CD14-positive monocyte (primary cell): ENCODE measurements around the gene PSMA6. TPM values are rescaled to one million over a fixed set of nuclear protein-coding genes. Genes with fewer than 3 reads are reported as not detected.

ENCODE experiments used
- DNase-seq, 3 donors: peaks; one replicate each; pipeline ENCODE4 v3.0.0-alpha.2; 2011 to 2022
- H2AFZ ChIP-seq: 2 replicates; pipeline ENCODE4 v1.6.0; 2012; ENCODE audit warnings: mild to moderate bottlenecking, low read depth, low read length, inconsistent platforms; ENCODE audit not compliant: insufficient read depth, poor library complexity, severe bottlenecking
- H3K27ac ChIP-seq, 2 donors: 1 replicate in 1 of 2; 2 replicates in 1 of 2; pipeline ENCODE4 v1.5.1; 2012 to 2013; ENCODE audit warnings: low read length in 2 of 2, control low read depth in 1 of 2, inconsistent platforms in 1 of 2, low read depth in 1 of 2, mild to moderate bottlenecking in 1 of 2
- H3K27me3 ChIP-seq, 2 donors: one replicate each; pipeline versions ENCODE4 v1.6.0 to v1.6.1; 2011 to 2013; ENCODE audit warnings: low read length in 2 of 2; ENCODE audit not compliant: control insufficient read depth in 2 of 2, insufficient read depth in 2 of 2
- H3K36me3 ChIP-seq, 2 donors: replicated peaks in 1 of 2; 1 replicate in 1 of 2; 2 replicates in 1 of 2; pipeline versions ENCODE4 v1.5.1 to v1.6.1; 2012 to 2013; ENCODE audit warnings: low read length in 2 of 2, control low read depth in 1 of 2, inconsistent platforms in 1 of 2, mild to moderate bottlenecking in 1 of 2; ENCODE audit not compliant: insufficient read depth in 2 of 2, control insufficient read depth in 1 of 2
- H3K4me1 ChIP-seq, 2 donors: 1 replicate in 1 of 2; 2 replicates in 1 of 2; pipeline versions ENCODE4 v1.5.1 to v1.6.1; 2012 to 2013; ENCODE audit warnings: low read length in 2 of 2, control low read depth in 1 of 2, inconsistent platforms in 1 of 2, mild to moderate bottlenecking in 1 of 2, moderate library complexity in 1 of 2; ENCODE audit not compliant: insufficient read depth in 2 of 2, control insufficient read depth in 1 of 2
- H3K4me2 ChIP-seq: replicated peaks from 2 replicates; pipeline ENCODE3; 2012; ENCODE audit warnings: low read length, moderate library complexity, mild to moderate bottlenecking; ENCODE audit not compliant: poor library complexity, severe bottlenecking; ENCODE audit errors: extremely low read depth
- H3K4me3 ChIP-seq, 3 experiments: fragments of 200-600 bp in 1 of 3; sonication (generic) in 1 of 3; replicated peaks in 1 of 3; 1 replicate in 2 of 3; 2 replicates in 1 of 3; pipeline ENCODE4 v1.5.1; 2011 to 2013; ENCODE audit warnings: low read length in 3 of 3, mild to moderate bottlenecking in 3 of 3, control low read depth in 2 of 3, low read depth in 2 of 3, inconsistent platforms in 1 of 3, moderate library complexity in 1 of 3
- H3K79me2 ChIP-seq: 2 replicates; pipeline ENCODE4 v1.6.0; 2012; ENCODE audit warnings: mild to moderate bottlenecking, control low read depth, inconsistent platforms, low read length, moderate library complexity; ENCODE audit not compliant: insufficient read depth
- H3K9ac ChIP-seq: 2 replicates; pipeline ENCODE4 v1.6.0; 2017; ENCODE audit warnings: low read length, mild to moderate bottlenecking; ENCODE audit not compliant: insufficient read depth, poor library complexity, severe bottlenecking
- H3K9me3 ChIP-seq, 2 donors: replicated peaks in 1 of 2; 1 replicate in 1 of 2; 2 replicates in 1 of 2; pipeline versions ENCODE4 v1.5.1 to v1.6.1; 2012 to 2013; ENCODE audit warnings: low read length in 2 of 2, control low read depth in 1 of 2; ENCODE audit not compliant: control insufficient read depth in 1 of 2, insufficient read depth in 1 of 2
- H4K20me1 ChIP-seq: 2 replicates; pipeline ENCODE4 v1.6.0; 2012; ENCODE audit warnings: mild to moderate bottlenecking, low read length, control low read depth, moderate library complexity; ENCODE audit not compliant: insufficient read depth
- H3K27ac Mint-ChIP-seq, 7 donors: one replicate each; pipeline ENCODE4 v1.8.0; 2020; ENCODE audit warnings: mild to moderate bottlenecking in 7 of 7, mixed read lengths in 7 of 7, moderate library complexity in 6 of 7, inconsistent platforms in 2 of 7
- H3K27me3 Mint-ChIP-seq, 3 donors: one replicate each; pipeline ENCODE4 v1.8.0; 2021 to 2022; ENCODE audit warnings: low read depth in 3 of 3, mild to moderate bottlenecking in 3 of 3, mixed read lengths in 3 of 3, moderate library complexity in 3 of 3, inconsistent platforms in 1 of 3
- H3K36me3 Mint-ChIP-seq, 2 donors: one replicate each; pipeline ENCODE4 v1.8.0; 2020; ENCODE audit warnings: mixed read lengths in 2 of 2, inconsistent platforms in 1 of 2, mild to moderate bottlenecking in 1 of 2
- H3K4me1 Mint-ChIP-seq: one replicate; pipeline ENCODE4 v1.8.0; 2020; ENCODE audit warnings: mild to moderate bottlenecking, mixed read lengths
- H3K4me3 Mint-ChIP-seq, 2 donors: one replicate each; pipeline ENCODE4 v1.8.0; 2020; ENCODE audit warnings: mild to moderate bottlenecking in 2 of 2, mixed read lengths in 2 of 2, moderate library complexity in 1 of 2
- H3K9me3 Mint-ChIP-seq, 7 donors: one replicate each; pipeline ENCODE4 v1.8.0; 2020 to 2022; ENCODE audit warnings: mixed read lengths in 7 of 7, mild to moderate bottlenecking in 6 of 7, moderate library complexity in 6 of 7, inconsistent platforms in 2 of 7
- CTCF ChIP-seq: fragments of 200-600 bp; IDR thresholded peaks from one replicate; pipeline ENCODE4 v1.8.0; 2022; ENCODE audit warnings: antibody characterized with exemption, mild to moderate bottlenecking
- WGBS: methylation state at CpG from one replicate; pipeline ENCODE4 v1.1.5; 2013; ENCODE audit warnings: missing lambda C conversion rate; ENCODE audit not compliant: insufficient coverage; 5-methylcytosine and 5-hydroxymethylcytosine counted together
- intact Hi-C, 2 donors: fragments of 100-400 bp; cut with micrococcal nuclease; formaldehyde crosslinking; loops; one replicate each; pipeline versions ENCODE4 v1.15.0 to v1.15.1; 2023
- polyA plus RNA-seq, 3 donors: library from polyadenylated mRNA; depleted of rRNA in 1 of 3; unstranded in 2 of 3; stranded (reverse) in 1 of 3; fragments of 300-500 nt in 2 of 3; fragments of >200 nt in 1 of 3; fragmentation: Illumina TruSeq in 2 of 3; gene quantifications; 1 replicate in 2 of 3; 2 replicates in 1 of 3; pipeline ENCODE4 v1.2.3, GENCODE V29; 2012 to 2021

PSMA6 gene
- polyA plus RNA-seq, 3 donors = 144 to 572 (median 480) TPM

GRCh38 chr14:35277179-35277578, 15.0 kb upstream of the PSMA6 start:
- Histone ChIP-seq H3K4me2 (no peak overlapping the region), H3K4me3 (no peak overlapping the region), H3K9me3 (no peaks in the 10 kb centered on the region), H2AFZ (no peak overlapping the region), H3K4me1 (no peaks in the 10 kb centered on the region), H3K27me3 (no peaks in the 10 kb centered on the region), H3K36me3 (peaks cover 18 to 40% of the 10 kb centered on the region in 2 donors), H3K9ac (no peak overlapping the region), H3K27ac (no peak overlapping the region), H4K20me1 (no peaks in the 10 kb centered on the region), H3K79me2 (no peaks in the 10 kb centered on the region)
- Mint-ChIP-seq H3K4me3 (no peak overlapping the region), H3K36me3 (peaks cover 38 to 51% of the 10 kb centered on the region in 2 donors), H3K4me1 (no peaks in the 10 kb centered on the region), H3K9me3 (peaks cover 0 to 7% (median 0%) of the 10 kb centered on the region in 7 donors), H3K27me3 (peaks cover 0 to 4% (median 1%) of the 10 kb centered on the region in 3 donors), H3K27ac (peak overlapping the region in 1 of 7 donors; percentile 22)
- intact Hi-C loops = no loop called here
- no peak for DNase-seq
- no peak for TF ChIP-seq CTCF
- 100% methylated on average over 2 of the region's 4 CpGs for WGBS

- no peak overlapping the region for H3K9ac ChIP-seq
- DNase-seq = no peak
- Mint-ChIP-seq H3K27me3 (peaks cover 0 to 4% (median 1%) of the 10 kb centered on the region in 3 donors), H3K4me1 (peaks cover 8% of the 10 kb centered on the region), H3K9me3 (peaks cover 0 to 7% (median 0%) of the 10 kb centered on the region in 7 donors), H3K36me3 (peaks cover 25 to 40% of the 10 kb centered on the region in 2 donors), H3K27ac (no peak overlapping the region), H3K4me3 (no peak overlapping the region)
- no peaks in the 10 kb centered on the region for H3K9me3 ChIP-seq
- no peaks in the 10 kb centered on the region for H3K27me3 ChIP-seq
- peaks cover 8 to 10% of the 10 kb centered on the region in 2 donors for H3K4me1 ChIP-seq
- WGBS = no CpG with 5 or more reads among the region's 3 CpGs
- no peaks in the 10 kb centered on the region for H4K20me1 ChIP-seq
- H3K36me3 ChIP-seq = peaks cover 11 to 18% of the 10 kb centered on the region in 2 donors
- H3K4me2 ChIP-seq = no peak overlapping the region
- no peak for TF ChIP-seq CTCF
- intact Hi-C loops = no loop called here
- H3K4me3 ChIP-seq = no peak overlapping the region
- no peak overlapping the region for H3K27ac ChIP-seq
- no peak overlapping the region for H2AFZ ChIP-seq
- no peaks in the 10 kb centered on the region for H3K79me2 ChIP-seq
These were observed 12.8 kb upstream of the PSMA6 start for GRCh38 chr14:35279369-35279768.
